NCI-H1092 treated with DMSO at 0.1 percent for 48 hours (cell line): ENCODE data around the gene RHEX.
"Not testable (repeated sequence)": the region's sequence is repeated elsewhere in the genome, so short reads cannot be mapped to it uniquely, and the experiment has no call there.

ENCODE experiments used
- DNase-seq: peaks from one replicate; lab custom pipeline; 2025; lab: John Stamatoyannopoulos, UW

Gene RHEX

GRCh38 chr1:206059355-206059915, 6.5 kb downstream of the RHEX start:
- DNase-seq: no peak

GRCh38 chr1:206060844-206061243, 7.9 kb downstream of the RHEX start:
- no peak for DNase-seq

DNA sequence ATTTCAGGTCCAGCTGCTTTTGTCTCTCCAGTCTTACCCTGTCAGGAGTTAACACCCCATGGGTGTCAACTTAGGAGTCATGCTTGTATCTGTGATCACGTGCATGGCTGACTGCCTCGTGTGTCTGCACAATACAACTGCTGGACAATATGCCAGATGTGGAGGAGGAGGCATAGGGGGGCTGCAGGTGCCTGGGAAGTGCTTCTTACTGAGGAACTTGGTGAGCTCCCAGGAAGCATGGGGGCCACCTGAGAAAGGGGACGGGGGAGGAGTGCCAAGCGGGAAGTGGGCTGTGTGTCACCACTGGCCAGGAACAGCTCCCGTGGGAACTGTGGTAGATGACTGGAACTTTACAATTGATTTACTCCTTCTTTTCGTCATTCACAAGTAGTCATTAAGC, 9.5 kb downstream of the RHEX start:
- DNase-seq: no peak

DNA sequence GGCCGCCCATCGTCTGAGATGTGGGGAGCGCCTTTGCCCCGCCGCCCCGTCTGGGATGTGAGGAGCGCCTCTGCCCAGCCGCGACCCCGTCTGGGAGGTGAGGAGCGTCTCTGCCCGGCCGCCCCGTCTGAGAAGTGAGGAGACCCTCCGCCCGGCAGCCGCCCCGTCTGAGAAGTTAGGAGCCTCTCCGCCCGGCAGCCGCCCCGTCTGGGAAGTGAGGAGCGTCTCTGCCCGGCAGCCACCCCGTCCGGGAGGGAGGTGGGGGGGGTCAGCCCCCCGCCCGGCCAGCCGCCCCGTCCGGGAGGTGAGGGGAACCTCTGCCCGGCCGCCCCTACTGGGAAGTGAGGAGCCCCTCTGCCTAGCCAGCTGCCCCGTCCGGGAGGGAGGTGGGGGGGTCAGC, 11.0 kb downstream of the RHEX start:
- not testable (repeated sequence) for DNase-seq

DNA sequence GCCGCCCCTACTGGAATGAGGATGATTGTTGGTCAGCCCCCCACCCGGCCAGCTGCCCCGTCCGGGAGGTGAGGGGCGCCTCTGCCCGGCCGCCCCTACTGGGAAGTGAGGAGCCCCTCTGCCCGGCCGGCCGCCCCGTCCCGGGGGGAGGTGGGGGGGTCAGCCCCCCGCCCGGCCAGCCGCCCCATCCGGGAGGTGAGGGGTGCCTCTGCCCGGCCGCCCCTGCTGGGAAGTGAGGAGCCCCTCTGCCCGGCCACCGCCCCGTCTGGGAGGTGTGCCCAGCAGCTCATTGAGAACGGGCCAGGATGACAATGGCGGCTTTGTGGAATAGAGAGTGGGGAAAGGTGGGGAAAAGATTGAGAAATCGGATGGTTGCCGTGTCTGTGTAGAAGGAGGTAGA, 11.5 kb downstream of the RHEX start:
- DNase-seq: not testable (repeated sequence)

GRCh38 chr1:206065547-206066145, 12.7 kb downstream of the RHEX start:
- DNase-seq: no peak

- DNase-seq: no peak
These were observed 13.7 kb downstream of the RHEX start for GRCh38 chr1:206066479-206067171.

GRCh38 chr1:206067486-206068227, 14.7 kb downstream of the RHEX start:
- DNase-seq: no peak

DNA sequence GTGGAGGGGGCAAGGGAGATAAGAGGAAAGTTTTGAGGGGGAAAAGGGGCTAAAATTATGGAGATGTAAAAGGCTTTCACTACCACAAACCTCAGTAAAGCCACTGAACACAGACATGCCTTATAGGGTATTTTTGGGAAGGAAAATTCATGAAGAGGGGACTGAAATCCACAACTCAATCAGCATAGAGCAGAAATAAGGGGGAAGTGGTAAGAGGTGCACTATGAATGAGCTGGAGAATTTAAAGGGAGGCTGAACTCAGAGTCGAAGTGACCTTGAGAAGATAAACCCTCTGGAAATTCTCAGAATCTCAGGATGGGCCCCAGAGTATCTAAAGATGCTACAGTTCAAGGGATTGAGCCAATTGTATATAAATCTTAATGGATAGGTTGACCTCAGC, 15.3 kb downstream of the RHEX start:
- no peak for DNase-seq

DNA sequence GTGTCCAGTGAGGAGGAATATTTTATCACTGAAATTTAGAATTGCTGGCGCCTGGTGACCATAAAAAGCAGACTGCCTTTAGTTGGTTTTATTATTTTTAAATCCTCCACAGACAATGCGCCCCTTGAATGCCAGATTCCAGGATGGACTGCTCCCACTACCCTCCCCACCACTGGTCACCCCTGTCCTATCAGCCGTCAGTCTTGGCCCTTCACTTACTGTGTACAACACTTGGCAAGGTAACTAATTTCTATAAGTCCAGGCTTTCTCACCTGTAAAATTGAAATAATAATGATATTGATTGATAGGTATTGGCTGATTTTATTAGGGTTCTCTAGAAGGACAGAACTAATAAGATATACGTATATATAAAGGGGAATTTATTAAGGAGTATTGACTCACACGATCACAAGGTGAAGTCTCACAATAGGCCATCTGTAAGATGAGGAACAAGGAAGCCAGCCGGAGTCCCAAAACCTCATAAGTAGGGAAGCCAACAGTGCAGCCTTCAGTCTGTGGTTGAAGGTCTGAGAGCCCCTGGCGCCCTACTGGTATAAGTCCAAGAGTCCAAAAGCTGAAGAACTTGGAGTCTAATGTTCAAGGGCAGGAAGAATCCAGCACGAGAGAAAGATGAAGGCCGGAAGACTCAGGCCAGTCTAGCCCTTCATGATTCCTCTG, 17.8 kb downstream of the RHEX start:
- DNase-seq: no peak

DNA sequence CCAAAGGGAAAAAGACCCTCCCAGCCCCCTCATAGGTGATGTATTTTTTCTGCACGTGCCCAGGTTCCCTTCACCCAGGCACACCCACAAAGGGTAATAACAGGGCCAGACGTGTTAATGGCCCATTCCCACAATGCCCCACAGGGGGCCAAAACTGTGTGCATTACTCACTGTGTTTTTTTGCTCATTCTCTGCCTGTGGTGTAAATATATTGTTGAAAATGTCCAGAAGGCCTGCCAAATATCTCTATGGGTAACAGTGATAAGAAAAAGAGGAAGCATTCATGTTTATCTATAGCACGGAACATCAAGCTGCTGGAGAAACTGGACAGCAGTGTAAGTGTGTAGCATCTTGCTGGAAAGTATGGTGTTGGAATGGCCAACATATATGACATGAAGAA, 21.9 kb downstream of the RHEX start:
- no peak for DNase-seq

- DNase-seq: no peak
These were observed 23.1 kb downstream of the RHEX start for GRCh38 chr1:206075786-206076755.

GRCh38 chr1:206079135-206079534, 26.2 kb downstream of the RHEX start:
- DNase-seq: no peak

DNA sequence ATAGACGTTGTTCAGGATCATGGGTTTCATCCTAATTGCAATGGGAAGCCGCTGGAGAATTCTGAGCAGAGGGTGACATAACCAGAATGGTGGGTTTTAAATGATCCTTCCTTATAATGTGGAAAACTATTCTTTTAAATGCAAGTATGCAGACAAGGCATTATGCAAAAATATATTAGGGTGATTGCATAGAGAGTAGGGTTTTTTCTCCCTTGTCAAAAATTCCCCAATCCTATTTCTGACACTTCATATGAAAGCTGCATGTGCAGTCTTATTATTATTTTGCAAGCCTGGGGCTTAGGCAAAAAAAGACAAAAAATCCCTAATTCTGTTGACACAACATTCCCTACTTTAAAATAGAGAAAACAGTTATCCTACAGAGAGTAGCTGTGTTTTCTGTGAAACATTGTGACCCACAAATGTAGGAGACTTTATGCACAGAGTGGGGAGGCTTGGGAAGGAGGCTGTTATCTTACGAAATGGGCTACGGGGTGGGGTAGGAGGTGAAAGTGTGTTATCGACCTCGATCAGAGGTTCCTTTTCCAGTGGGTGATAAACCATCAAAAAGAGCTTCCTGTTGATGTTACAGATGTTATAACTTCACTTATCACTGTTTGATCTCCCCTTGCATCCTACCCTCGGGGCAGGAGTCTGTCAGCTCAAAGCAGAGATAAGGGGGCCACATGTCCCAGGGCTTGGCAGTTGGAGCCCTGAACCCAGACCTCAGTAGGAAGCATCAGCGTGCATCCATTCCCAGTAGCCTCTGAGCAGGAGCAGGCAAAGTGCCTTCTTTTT, 27.2 kb downstream of the RHEX start:
- no peak for DNase-seq

GRCh38 chr1:206081856-206082255, 28.9 kb downstream of the RHEX start:
- peak; percentile 66 for DNase-seq

DNA sequence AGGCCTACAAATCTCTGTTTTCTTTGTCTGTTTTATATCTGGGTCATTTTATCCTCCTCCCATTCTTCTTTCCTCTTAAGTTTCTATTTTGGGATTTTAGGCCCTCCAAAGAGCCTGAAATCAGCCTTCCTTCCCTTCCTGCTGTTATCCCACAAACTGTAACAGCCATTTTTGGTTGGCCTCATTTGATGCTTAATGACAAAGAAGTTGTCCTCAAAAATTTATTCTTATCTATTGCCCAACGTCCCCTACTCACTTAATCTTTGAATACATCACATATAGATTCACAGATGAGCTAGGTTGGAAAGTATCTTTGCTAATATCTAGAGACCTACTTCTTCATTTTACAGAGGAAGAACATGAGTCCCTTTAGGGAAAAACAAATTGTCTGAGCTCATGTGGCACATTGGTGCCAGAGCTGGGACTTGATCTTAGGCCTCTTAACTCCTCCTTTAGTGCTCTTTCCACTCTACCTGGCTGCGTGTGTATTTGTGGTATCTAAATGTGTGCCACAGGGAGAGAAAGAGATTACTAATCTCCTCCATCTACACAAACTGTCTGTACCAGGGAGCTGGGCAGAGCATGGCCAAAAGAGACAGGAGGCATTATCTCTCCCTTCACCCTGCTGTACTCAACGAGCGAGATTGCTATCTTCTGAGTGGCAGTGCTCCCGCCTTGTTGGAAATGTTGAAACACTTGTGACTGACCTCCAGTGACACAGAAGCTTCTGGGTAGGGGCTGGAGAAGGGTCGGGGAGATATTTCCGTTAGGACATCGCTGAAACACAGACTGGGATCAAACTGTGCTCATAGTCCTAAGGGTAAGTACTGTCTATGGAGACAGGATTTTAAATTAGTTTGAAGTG, 30.1 kb downstream of the RHEX start:
- no peak for DNase-seq

DNA sequence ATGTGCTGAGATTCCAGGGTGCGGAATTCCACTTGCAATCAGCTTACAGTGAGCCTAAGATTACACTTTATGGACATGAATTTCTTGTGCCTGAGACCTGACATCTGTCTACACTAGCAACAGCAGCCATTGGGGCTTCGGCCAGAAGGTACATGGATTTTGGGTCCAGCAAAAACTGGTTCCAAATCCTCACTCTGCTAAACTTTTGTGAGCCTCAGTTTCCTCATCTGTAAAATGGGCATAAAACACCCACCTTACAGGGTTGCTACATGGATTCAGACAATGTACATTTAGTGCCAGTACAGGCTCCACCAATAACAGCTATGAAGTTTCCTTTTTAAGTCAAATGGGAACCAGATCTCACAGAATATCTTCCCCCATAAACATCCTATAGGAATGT, 30.8 kb downstream of the RHEX start:
- no peak for DNase-seq

DNA sequence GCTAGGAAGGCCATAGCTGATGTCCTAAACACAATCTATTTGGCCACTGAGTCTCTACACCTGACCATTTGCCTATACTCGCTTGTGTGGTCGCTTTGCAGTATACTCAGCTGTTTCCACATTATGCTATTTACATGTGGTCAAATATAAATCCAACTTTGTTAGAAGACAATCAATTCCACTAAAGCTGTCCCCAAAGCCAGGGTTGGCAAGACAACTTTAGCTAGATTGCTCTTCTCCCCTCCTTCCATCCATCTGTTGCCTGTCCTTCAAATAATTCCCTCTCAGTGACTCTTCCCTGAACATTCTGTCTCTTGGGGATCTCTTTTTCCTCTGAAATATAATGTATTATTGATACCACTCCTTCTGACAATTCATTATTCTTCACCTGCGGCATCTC, 34.1 kb downstream of the RHEX start:
- no peak for DNase-seq

GRCh38 chr1:206089341-206089740, 36.4 kb downstream of the RHEX start:
- DNase-seq: no peak
